Measurements from ENCODE around the gene PACRG.

The PACRG gene

DNA sequence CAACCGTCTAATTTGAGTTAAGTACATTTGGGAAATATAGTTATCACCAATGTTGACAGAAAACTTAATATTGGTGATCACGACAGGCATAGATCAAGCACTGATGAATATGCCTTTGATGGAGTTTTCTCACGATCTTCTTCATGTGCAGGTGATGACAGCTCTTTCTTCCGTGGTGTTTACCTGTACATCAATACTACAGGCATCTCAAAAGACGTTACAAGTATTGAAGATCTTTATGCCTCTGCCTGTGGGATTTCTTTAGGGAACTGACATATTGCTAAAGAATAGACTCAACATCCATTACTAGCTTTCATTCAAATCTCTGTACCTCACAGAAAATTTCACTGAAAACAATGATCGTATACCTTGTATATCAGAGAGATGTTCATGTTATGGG, 178.7 kb downstream of the PACRG start:
- no peak overlapping the region for H3K4me3 ChIP-seq (ENCODE audit: low read depth, low read length)
- DNase-seq (ENCODE audit: low read depth): no peak
- TF ChIP-seq MYC (IDR thresholded peaks at IDR 0.05; ENCODE audit: low read depth, low read length): no peak
- no peak for TF ChIP-seq POLR2A (IDR thresholded peaks at IDR 0.05; ENCODE audit: extremely low read depth, insufficient read length)
- TF ChIP-seq, protein P1, sequence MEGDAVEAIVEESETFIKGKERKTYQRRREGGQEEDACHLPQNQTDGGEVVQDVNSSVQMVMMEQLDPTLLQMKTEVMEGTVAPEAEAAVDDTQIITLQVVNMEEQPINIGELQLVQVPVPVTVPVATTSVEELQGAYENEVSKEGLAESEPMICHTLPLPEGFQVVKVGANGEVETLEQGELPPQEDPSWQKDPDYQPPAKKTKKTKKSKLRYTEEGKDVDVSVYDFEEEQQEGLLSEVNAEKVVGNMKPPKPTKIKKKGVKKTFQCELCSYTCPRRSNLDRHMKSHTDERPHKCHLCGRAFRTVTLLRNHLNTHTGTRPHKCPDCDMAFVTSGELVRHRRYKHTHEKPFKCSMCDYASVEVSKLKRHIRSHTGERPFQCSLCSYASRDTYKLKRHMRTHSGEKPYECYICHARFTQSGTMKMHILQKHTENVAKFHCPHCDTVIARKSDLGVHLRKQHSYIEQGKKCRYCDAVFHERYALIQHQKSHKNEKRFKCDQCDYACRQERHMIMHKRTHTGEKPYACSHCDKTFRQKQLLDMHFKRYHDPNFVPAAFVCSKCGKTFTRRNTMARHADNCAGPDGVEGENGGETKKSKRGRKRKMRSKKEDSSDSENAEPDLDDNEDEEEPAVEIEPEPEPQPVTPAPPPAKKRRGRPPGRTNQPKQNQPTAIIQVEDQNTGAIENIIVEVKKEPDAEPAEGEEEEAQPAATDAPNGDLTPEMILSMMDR (IDR thresholded peaks at IDR 0.05; ENCODE audit: low read depth, low read length): no peak
- TF ChIP-seq, protein P2, sequence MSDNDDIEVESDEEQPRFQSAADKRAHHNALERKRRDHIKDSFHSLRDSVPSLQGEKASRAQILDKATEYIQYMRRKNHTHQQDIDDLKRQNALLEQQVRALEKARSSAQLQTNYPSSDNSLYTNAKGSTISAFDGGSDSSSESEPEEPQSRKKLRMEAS (IDR thresholded peaks at IDR 0.05; ENCODE audit: low read depth, low read length): no peak

DNA sequence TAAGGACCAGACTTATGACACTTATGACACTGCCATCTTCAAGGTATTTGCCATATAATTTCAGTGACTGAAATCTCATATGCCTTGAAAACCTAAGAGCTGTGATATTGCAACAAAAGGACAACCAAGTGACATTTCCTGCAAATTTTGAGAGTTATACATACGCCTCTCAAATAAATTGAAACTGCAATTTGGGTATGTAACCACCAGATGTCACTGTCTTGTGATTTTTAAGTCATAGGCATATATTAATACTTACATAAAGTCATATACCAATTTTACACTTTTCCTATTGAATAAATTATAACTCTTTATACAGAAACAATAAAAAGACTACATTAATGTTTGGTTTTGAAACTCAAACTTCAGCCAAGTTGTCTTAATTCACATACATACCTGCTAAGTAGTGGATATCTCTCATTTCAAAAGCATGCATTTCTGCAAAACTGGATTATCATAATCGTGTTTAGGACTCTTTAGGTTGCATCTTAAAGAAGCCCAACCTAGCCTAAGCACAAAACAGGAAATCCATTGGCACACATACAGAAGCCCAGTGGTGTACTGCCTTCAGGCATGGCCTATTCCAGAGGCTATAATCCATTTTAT, 180.2 kb downstream of the PACRG start:
- H3K4me3 ChIP-seq (ENCODE audit: low read depth, low read length): no peak overlapping the region
- TF ChIP-seq, protein P1 (IDR thresholded peaks at IDR 0.05; ENCODE audit: low read depth, low read length): peak; percentile 43
- TF ChIP-seq POLR2A (IDR thresholded peaks at IDR 0.05; ENCODE audit: extremely low read depth, insufficient read length): no peak
- TF ChIP-seq MYC (IDR thresholded peaks at IDR 0.05; ENCODE audit: low read depth, low read length): no peak
- DNase-seq (ENCODE audit: low read depth): peak; percentile 67

DNA sequence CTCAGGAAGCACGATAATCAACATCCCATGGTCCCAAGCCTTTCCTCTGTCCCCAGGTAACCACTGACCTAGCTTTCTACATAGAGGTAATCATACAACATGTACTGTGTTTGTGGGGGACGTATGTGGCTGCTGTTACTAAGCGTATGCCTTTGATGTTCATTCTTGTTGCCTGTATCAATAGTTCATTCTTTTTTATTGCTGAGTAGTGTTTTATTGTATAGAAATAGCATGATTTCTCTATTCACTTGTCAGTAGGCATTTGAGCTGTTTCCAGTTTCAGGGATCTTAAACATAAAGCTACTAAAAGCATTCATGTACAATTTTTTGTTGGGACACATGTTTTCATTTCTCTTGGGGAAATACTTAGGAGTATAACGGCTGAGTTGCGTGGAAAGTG, 185.4 kb downstream of the PACRG start:
- TF ChIP-seq, protein P1 (IDR thresholded peaks at IDR 0.05; ENCODE audit: low read depth, low read length): no peak
- TF ChIP-seq, protein P2 (IDR thresholded peaks at IDR 0.05; ENCODE audit: low read depth, low read length): no peak
- TF ChIP-seq POLR2A (IDR thresholded peaks at IDR 0.05; ENCODE audit: extremely low read depth, insufficient read length) (no peak), MYC (IDR thresholded peaks at IDR 0.05; ENCODE audit: low read depth, low read length) (no peak)

GRCh38 chr6:162917506-162917905, 189.7 kb downstream of the PACRG start:
- DNase-seq (ENCODE audit: low read depth): no peak
- H3K4me3 ChIP-seq (ENCODE audit: low read depth, low read length): no peak overlapping the region
- TF ChIP-seq MYC (IDR thresholded peaks at IDR 0.05; ENCODE audit: low read depth, low read length): no peak
- no peak for TF ChIP-seq POLR2A (IDR thresholded peaks at IDR 0.05; ENCODE audit: extremely low read depth, insufficient read length)
- TF ChIP-seq, protein P1 (IDR thresholded peaks at IDR 0.05; ENCODE audit: low read depth, low read length): no peak
- TF ChIP-seq, protein P2 (IDR thresholded peaks at IDR 0.05; ENCODE audit: low read depth, low read length): no peak

More for the DNA sequence above, 185.4 kb downstream of the PACRG start:
- DNase-seq (ENCODE audit: low read depth): no peak
- H3K4me3 ChIP-seq (ENCODE audit: low read depth, low read length): no peak overlapping the region

DNA sequence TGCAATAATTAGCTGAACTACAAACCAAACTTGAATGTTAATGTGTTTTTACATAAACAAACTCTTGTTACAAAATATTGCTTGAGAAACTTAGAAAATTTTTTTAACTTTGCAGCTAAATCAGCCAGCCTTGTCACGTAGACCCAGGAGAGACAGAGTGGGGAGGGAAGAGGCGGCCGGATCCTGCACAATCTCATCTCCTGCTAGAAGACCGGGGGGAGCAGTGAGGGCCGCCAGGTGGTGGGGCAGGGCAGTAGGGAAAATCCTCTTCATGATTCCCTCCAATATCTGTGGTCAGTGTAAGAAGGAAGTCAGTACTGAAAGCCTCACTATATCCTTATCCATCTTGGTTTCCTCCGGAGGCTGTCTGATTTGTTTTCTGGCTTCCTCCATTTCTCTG, 193.3 kb downstream of the PACRG start:
- H3K4me3 ChIP-seq (ENCODE audit: low read depth, low read length): no peak overlapping the region
- TF ChIP-seq POLR2A (IDR thresholded peaks at IDR 0.05; ENCODE audit: extremely low read depth, insufficient read length) (no peak), MYC (IDR thresholded peaks at IDR 0.05; ENCODE audit: low read depth, low read length) (no peak)
- TF ChIP-seq, protein P2 (IDR thresholded peaks at IDR 0.05; ENCODE audit: low read depth, low read length): no peak
- TF ChIP-seq, protein P1 (IDR thresholded peaks at IDR 0.05; ENCODE audit: low read depth, low read length): no peak
- DNase-seq (ENCODE audit: low read depth): no peak

All from NB4 (cell line).